Measurements from ENCODE around the gene LARP4B. TPM values are rescaled to one million over a fixed set of nuclear protein-coding genes. Genes with fewer than 3 reads are reported as not detected.
A peak's percentile ranks its signal among the peaks of the same experiment; 100 is the strongest.

The LARP4B gene
- total RNA-seq, 1 experiment from 2014 or later: 122 TPM

GRCh38 chr10:803041-803741 is 128.3 kb downstream of the LARP4B start:
- H3K4me1 ChIP-seq (ENCODE audit: control insufficient read depth in 1 of 2, insufficient read depth in 2 of 2, low read length in 2 of 2): no peaks in the 10 kb centered on the region
- no peak overlapping the region for H3K9ac ChIP-seq (ENCODE audit: low read length)
- H4K20me1 ChIP-seq (ENCODE audit: insufficient read depth): no peaks in the 10 kb centered on the region
- no peaks in the 10 kb centered on the region for H3K9me2 ChIP-seq (ENCODE audit: insufficient read depth)
- RAD21 ChIA-PET (ENCODE audit: low non-redundant PET in 1 of 2, low total read pairs in 2 of 2, uncharacterized antibody in 2 of 2, unreplicated experiment in 2 of 2): no interaction called here
- no peak for DNase-seq (ENCODE audit: low read depth, low spot score)
- intact Hi-C loops (cut with micrococcal nuclease): no loop called here
- no peaks in the 10 kb centered on the region for H3K27me3 ChIP-seq (ENCODE audit: insufficient read depth, low read length)
- H3K27ac ChIP-seq (ENCODE audit: low read depth, low read length): no peak overlapping the region
- no peak overlapping the region for H3K4me3 ChIP-seq (replicated peaks in 1 of 2; ENCODE audit: low read depth in 1 of 2, low read length in 2 of 2)
- H2AFZ ChIP-seq (ENCODE audit: low read depth, low read length, poor library complexity, severe bottlenecking): no peak overlapping the region
- H3K36me3 ChIP-seq (ENCODE audit: control insufficient read depth in 1 of 2, insufficient read depth in 2 of 2, low read length in 2 of 2): peaks cover 5 to 8% of the 10 kb centered on the region in 2 experiments; a peak in 3 of 4 replicates
- H3K9me3 ChIP-seq (ENCODE audit: control insufficient read depth in 1 of 2, insufficient read depth in 1 of 2, low read depth in 1 of 2, low read length in 2 of 2): no peaks in the 10 kb centered on the region
- no peaks in the 10 kb centered on the region for H3K79me2 ChIP-seq (ENCODE audit: insufficient read depth, low read length)
- peak; percentile 26; the same call in 1 of the 2 replicates for ATAC-seq
- TF ChIP-seq JUND (IDR thresholded peaks at IDR 0.05) (no peak), ZFX (IDR thresholded peaks at IDR 0.05) (no peak), POLR2A (IDR thresholded peaks at IDR 0.05; ENCODE audit: borderline replicate concordance, extremely low read depth, insufficient read depth, insufficient read length) (no peak), SRF (IDR thresholded peaks at IDR 0.05; ENCODE audit: low read depth) (no peak), SIN3A (IDR thresholded peaks at IDR 0.05; ENCODE audit: low read depth) (no peak), CBX3 (IDR thresholded peaks at IDR 0.05; ENCODE audit: low read depth) (no peak), YY1 (IDR thresholded peaks at IDR 0.05; ENCODE audit: extremely low read depth, insufficient replicate concordance, low read depth, low read length) (no peak), RAD21 (IDR thresholded peaks at IDR 0.05; ENCODE audit: low read depth) (no peak), ELF1 (IDR thresholded peaks at IDR 0.05; ENCODE audit: borderline replicate concordance, low read depth) (no peak)
- TF ChIP-seq, protein P1, sequence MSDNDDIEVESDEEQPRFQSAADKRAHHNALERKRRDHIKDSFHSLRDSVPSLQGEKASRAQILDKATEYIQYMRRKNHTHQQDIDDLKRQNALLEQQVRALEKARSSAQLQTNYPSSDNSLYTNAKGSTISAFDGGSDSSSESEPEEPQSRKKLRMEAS (IDR thresholded peaks at IDR 0.05): no peak
- H3K4me2 ChIP-seq (ENCODE audit: low read length): no peak overlapping the region
- BruUV-seq (replicated peaks): no TSS peak
- CTCF ChIA-PET: no interaction called here
- POLR2A ChIA-PET: interaction anchor here (0.5 kb wide), 1 partner anchor 431 kb away, joined by 3 read pairs; no protein-coding TSS in a partner anchor

DNA sequence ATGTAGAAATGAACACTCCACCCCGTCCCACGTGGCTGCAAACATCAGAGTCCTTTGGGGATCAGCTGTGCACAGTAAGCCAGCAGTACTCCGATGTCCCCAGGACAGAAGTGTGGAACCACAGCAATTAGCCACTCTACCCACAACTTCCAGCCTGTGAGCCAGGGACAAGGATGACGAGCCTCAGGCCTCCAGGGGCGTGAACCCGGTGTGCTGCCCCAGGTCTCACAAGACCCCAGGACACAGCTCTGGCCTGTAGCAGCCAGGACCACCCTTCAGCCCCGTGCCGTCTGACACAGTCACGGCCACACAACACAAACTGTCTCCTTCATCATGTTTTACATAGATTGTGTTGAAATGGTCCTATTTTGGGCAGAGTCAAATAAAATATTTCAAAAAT is 129.0 kb downstream of the LARP4B start:
- no peaks in the 10 kb centered on the region for H3K9me3 ChIP-seq (ENCODE audit: control insufficient read depth in 1 of 2, insufficient read depth in 1 of 2, low read depth in 1 of 2, low read length in 2 of 2)
- no peak overlapping the region for H3K9ac ChIP-seq (ENCODE audit: low read length)
- DNase-seq (ENCODE audit: low read depth, low spot score) (no peak), ATAC-seq (peak; percentile 26; the same call in 1 of the 2 replicates)
- H3K27ac ChIP-seq (ENCODE audit: low read depth, low read length): no peak overlapping the region
- peaks cover 2 to 8% of the 10 kb centered on the region in 2 experiments; a peak in 1 of 4 replicates for H3K36me3 ChIP-seq (ENCODE audit: control insufficient read depth in 1 of 2, insufficient read depth in 2 of 2, low read length in 2 of 2)
- BruUV-seq (replicated peaks): no TSS peak
- no peaks in the 10 kb centered on the region for H3K9me2 ChIP-seq (ENCODE audit: insufficient read depth)
- no peaks in the 10 kb centered on the region for H3K27me3 ChIP-seq (ENCODE audit: insufficient read depth, low read length)
- no peak overlapping the region for H3K4me2 ChIP-seq (ENCODE audit: low read length)
- no peak overlapping the region for H2AFZ ChIP-seq (ENCODE audit: low read depth, low read length, poor library complexity, severe bottlenecking)
- POLR2A ChIA-PET: no interaction called here
- no peak overlapping the region for H3K4me3 ChIP-seq (replicated peaks in 1 of 2; ENCODE audit: low read depth in 1 of 2, low read length in 2 of 2)
- no peaks in the 10 kb centered on the region for H3K79me2 ChIP-seq (ENCODE audit: insufficient read depth, low read length)
- CTCF ChIA-PET: no interaction called here
- intact Hi-C loops (cut with micrococcal nuclease): no loop called here
- RAD21 ChIA-PET (ENCODE audit: low non-redundant PET in 1 of 2, low total read pairs in 2 of 2, uncharacterized antibody in 2 of 2, unreplicated experiment in 2 of 2): no interaction called here
- no peaks in the 10 kb centered on the region for H3K4me1 ChIP-seq (ENCODE audit: control insufficient read depth in 1 of 2, insufficient read depth in 2 of 2, low read length in 2 of 2)
- H4K20me1 ChIP-seq (ENCODE audit: insufficient read depth): no peaks in the 10 kb centered on the region
- TF ChIP-seq TCF7L2 (IDR thresholded peaks at IDR 0.05; ENCODE audit: borderline replicate concordance, extremely low read depth, insufficient read depth, insufficient read length): no peak
- TF ChIP-seq POLR2AphosphoS5 (IDR thresholded peaks at IDR 0.05; ENCODE audit: low read depth, low read length): no peak
- TF ChIP-seq ZNF274 (IDR thresholded peaks at IDR 0.05; ENCODE audit: low read depth, low read length): no peak

Measured in HCT116 (cell line).